Pulmonary artery endothelial cell (primary cell): ENCODE data around the gene GRIK1. TPM values are rescaled to one million over a fixed set of nuclear protein-coding genes. Genes with fewer than 3 reads are reported as not detected.

Source experiments
- DNase-seq: peaks from one replicate; pipeline ENCODE4 v3.0.0-alpha.2; 2011; ENCODE audit warnings: low read depth, low spot score
- total RNA-seq: library from RNA; depleted of rRNA; stranded (reverse); fragments of >200 nt; gene quantifications from 2 replicates; pipeline ENCODE4 v1.2.3, GENCODE V29; 2014

The GRIK1 gene
- total RNA-seq, 1 donor from 2014 or later = not detected

- no peak for DNase-seq
These were observed 265.5 kb downstream of the GRIK1 start for GRCh38 chr21:29674343-29674742.

DNA sequence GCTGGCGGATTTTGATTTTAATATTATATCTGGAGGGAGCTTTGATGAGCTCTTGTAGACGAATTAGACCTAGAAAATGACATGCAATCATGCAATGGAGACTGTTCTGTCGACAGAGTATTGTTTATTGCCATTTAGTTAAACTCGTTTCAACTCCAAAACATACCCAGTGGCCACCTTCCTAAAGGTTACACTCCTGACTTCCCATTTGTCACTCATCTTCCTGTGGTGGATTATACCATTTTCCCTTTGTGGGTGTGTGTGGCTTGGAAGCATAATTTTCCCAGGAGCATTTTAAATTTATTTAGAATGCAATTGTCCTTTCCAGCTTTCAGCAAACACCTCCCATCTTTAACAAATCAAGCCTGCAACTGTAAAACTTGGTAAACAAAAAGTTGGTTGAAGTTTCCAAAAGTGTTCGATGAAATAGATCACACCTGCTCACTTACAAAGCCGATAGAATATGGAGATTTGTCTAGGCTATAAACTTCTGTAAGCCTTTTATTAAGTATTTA, 266.6 kb downstream of the GRIK1 start:
- DNase-seq = no peak

DNA sequence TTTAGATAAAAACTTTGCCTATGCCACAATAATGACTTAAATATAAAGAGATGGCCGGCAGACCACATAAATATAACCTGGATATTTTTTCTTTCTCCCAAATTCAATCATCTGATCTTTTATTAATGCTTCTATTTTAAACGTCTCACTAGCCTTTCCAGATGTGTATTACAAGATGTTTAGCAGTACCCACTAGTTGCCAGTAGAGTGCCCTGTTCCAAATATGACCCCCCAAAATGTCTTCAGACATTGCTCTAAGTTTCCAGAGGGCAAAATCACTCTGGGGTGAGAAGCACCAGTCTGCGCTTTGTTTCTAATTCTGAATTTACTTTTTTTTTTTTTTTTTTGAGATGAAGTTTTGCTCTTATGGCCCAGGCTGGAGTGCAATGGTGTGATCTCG, 268.1 kb downstream of the GRIK1 start:
- DNase-seq = no peak

DNA sequence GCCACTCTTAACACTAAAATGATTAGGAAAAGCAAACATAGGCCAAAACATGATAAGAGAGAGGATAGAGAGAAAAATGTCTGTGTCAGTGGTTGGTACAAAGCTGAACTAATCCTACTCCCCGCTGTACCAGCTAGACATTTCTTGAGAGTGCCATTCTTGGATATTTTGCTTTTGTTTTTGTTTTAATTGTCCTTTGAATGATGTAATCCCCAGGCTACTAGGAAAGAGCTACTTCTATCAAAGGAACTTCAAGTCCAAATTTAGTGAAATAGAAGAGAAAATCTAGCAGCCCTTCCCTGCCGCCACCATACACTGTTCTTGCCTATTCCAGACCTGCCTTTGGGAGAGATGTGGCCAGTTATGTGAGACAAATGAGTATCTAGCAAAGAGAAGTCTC, 269.6 kb downstream of the GRIK1 start:
- DNase-seq = no peak

DNA sequence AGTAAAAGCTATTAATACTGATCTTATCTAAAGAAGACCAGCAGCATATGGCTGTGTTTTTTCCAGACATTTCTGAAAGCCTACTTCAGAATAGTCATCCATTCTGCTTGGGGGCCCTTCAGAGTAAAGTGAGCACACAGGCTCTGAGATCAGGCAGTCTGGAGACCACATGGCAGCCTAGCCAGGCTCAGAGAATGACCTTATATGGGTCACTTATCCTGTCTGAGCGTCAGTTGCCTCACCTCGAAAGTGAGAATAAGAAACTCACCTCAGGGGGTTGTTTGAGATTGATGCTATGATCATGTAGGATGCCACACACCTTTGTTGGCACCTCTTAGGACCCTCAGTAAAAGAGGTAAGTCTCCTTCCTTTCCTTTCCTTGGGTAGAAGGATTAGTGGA, 270.4 kb downstream of the GRIK1 start:
- no peak for DNase-seq

DNA sequence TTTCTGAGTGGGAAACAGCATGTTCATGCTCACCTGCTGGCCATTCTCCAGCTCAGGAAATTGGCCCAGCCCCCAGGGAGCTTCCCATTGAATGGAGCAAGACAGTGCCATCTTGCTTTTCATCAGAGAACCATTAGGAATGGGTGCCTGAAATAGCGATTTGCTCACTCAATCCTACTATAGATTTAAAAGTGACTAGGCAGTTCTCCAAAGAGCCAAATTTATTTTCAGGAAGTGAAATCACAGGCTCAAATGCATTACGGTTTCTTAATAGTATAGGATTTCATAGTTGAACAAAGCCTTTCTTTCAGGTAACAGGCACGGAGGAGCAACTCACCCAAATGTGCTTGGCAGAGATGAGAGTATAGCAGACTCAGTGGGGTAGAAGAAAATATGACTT, 272.1 kb downstream of the GRIK1 start:
- DNase-seq = no peak

GRCh38 chr21:29664615-29665014, 275.2 kb downstream of the GRIK1 start:
- DNase-seq = no peak

DNA sequence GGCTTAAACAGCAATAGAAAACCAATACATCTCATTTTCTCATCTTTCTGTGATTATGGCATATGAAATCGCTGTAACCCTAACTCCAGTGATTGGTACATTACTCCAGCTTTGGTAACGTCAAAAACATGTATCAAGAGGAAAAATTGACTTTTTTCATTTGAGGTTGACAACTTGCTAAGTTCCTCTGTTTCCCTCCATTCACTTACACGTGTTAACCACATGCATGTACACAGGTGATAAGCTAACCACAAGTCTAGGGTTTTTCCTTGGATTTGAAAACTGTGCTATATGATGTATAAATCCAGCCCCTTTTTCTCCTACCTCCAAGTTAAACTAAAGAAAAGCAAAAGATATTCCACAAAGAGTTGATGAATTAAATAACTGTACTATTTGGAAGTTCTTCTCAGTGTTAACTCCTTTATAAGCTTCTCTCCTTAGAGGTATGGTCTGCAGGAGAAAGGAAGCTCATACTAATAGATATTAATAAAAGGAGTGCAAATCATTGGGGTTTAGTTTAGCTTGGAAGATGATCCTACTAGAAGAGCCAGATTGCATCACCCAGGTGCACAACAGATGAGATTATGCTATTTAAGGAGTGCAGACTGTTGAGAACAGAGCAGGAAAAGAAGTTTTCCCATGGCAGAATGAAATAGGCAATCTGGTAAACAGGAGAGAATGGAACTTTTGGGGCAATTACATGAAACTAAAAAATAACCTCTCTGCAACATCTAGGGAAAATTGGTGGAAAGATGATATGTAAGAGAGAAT, 277.9 kb downstream of the GRIK1 start:
- no peak for DNase-seq

DNA sequence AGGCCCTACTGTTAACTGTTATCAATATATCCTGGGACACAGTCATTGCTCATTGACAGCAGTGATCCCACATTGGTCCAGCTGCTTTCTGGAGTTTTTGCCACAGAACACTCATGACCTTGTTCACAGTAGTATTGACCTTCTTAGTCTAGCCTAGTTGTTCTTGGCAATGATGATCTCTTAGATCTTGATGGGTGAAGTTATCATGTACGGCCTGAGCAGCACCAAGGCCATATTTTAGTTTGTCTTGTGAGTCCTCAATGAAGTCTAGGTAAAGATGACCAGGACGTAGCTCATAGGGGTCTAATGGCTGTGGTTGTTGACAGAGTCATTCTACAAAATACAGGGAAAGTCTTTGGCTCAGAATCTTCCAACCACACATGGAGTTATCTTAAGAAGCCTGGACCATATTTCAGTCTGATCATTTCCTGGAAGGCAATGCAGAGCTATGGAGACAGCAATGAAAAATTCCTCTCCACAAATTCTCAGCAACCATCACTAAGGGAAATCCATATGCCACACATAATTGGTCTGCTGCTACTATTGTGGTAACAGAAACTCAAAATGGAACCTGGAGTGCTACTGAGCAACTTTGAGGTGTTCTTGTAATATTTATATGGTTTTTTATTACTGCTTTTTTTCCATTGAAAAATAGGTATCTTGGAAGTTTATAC, 279.6 kb downstream of the GRIK1 start:
- no peak for DNase-seq

- no peak for DNase-seq
These were observed 280.9 kb downstream of the GRIK1 start for GRCh38 chr21:29658934-29659203.

- no peak for DNase-seq
These were observed 281.4 kb downstream of the GRIK1 start for GRCh38 chr21:29658177-29658933.

GRCh38 chr21:29657240-29657989, 282.4 kb downstream of the GRIK1 start:
- DNase-seq = no peak

DNA sequence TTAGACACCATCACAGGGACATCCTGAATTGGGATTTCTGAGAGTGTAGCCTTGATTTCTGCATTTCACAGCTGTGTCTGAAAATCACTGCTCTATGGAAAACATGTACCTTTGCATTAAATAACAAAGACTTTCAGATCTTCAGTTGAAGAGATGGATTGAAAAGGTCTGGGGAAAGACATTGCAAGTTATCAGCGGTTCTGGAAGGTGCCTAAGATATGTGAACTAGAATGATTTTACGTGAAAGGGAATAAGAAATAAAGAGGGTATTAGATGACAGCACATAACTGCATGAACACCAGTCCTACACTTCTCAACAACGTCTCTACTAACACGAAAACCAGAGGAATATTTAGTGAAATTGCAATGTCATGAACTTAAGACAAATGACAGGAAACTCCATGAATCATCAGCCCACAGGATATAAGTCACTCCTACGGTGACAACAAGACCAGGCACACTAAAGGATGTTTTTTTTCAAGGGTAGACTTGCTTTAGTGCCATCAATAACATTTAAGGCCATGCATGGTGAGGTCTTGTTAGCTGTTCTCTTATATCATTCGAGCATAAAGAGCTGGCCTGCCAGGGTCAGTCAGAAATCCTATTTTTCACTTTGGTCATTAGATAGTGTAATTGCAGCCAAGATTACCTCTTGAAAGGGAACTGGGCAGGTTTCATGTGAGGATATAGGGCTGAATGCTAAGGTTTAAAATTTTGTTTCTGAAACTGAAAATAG, 283.1 kb downstream of the GRIK1 start:
- peak; percentile 71 for DNase-seq

DNA sequence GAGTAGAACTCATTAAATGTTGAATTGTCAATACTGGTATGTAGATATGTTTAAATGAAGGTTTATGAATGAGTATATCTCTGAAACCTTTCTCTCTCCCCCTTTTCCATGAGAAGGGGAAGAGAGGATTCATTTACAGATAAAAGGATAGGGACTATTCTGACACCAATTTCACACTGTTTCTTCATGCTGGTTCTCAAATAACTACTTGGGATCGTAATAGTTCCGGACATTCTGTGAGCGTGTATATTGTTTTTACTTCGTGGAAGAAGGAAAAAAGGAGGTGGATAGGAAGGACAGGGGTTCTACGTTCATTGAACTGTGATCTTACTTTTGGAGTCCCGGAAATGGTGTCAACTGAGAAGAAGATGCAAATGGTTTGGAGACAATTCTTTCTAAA, 284.2 kb downstream of the GRIK1 start:
- no peak for DNase-seq

- no peak for DNase-seq
These were observed 284.9 kb downstream of the GRIK1 start for GRCh38 chr21:29654855-29655254.

DNA sequence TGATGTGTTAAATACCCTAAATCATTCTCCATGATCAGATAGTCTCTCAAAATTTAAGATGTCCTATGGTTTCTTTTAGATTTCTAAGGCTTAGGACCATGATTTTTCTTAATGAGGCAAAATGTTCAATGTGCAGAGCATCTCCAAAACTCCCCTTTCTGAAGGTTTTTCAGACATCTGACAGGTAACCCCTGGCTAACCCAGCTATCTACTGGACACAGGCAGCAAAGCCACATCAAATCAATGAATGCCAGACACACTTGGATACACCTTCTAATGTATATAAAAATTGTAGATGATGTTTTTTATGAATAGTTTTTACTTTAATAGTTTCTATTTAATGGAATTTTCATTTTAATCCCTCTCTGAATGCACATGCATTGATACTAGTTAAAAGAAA, 285.6 kb downstream of the GRIK1 start:
- DNase-seq = no peak

GRCh38 chr21:29650523-29651022, 289.2 kb downstream of the GRIK1 start:
- DNase-seq = no peak

DNA sequence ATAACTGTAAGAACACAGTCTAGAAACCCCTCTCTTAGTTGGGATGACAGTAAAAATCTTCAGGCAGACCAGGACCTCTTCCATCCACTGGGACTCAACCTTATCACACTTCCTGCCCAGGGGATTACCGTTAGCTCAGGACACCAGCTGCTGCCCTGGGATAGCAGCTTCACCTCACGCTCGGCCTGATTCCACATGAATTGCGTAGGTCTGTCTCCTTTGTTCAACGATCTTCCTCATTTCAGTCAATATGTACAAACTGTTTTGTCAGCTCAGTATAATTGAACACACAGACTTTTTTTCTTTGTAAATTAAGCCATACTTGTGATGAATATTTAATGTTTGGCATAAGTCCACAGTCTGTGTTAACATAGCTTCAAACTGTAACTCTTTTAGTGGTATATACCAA, 290.4 kb downstream of the GRIK1 start:
- no peak for DNase-seq

DNA sequence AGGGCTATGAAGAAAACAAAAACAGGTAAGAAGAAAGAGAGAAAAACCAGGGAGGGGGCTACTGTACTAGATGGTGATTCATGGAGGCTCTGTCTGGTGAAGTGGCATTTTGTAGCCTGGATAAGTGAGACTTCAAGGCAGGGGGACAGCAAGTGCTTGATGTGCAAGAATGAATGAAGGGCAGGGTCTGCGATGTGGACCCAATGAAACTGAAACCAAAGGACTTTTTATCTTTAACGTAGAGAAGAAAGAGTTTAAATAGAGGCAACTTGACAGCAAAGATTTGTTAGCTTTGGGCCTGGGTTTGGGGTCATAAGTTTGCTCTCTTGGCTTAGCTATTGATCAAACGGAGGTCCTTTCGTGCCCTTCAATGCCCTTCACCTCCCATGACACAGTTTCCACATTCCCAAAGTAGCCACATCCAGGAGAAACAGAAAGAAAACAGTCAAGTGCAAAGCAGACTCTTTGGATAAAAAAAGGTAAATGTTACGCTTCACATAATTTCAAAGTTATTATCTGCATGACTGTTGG, 291.0 kb downstream of the GRIK1 start:
- no peak for DNase-seq

DNA sequence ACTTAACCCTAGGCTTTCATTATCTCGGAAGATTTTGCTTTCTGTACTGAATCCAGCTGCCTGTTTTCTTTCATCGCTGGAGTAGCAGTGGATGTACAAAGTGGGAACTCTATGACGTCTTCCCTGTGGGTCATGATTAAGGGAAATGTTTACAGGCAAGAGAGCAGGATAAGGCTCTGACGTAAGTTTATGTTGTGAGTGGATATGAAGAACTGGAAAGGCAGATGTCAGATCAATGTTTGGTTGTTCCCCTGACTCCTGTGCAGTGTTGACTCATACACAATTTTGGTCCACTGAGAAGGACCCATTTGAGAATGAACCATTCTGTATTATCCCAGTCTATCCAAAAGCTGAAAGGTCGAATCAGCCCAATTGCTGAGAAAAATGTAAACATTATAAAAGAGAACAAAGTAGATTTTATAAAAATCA, 292.4 kb downstream of the GRIK1 start:
- no peak for DNase-seq
